Stimulated activated CD4-positive, alpha-beta T cell treated with anti-CD3 and anti-CD28 coated beads, Interleukin-1b, Interleukin-23, amount 100 ng/mL, for 1 hour (primary cell): ENCODE results near the gene RASAL2.
"Not testable (repeated sequence)": the region's sequence is repeated elsewhere in the genome, so short reads cannot be mapped to it uniquely, and the experiment has no call there.

Experiments
- DNase-seq, 2 donors: peaks; one replicate each; pipeline ENCODE4 v3.0.0-alpha.2; 2020; ENCODE audit warnings: low read depth in 2 of 2

RASAL2 gene

DNA sequence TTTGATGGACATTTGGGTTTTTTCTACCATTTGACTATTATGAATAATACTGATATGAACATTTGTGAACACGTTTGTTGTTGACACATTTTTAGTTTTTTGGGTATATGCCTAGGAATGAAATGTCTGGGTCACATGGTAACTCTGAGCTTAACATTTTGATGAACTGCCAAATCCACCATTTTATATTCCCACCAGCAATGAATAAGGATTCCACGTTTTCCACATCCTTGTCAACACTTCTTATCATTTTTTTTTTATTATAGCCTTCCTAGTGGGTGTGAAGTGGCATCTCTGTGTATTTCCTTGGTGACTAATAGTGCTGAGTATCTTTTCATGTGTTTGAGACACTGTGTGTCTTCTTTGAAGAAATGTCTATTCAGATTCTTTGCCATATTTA lies 67.6 kb downstream of the RASAL2 start:
- DNase-seq: no peak

DNA sequence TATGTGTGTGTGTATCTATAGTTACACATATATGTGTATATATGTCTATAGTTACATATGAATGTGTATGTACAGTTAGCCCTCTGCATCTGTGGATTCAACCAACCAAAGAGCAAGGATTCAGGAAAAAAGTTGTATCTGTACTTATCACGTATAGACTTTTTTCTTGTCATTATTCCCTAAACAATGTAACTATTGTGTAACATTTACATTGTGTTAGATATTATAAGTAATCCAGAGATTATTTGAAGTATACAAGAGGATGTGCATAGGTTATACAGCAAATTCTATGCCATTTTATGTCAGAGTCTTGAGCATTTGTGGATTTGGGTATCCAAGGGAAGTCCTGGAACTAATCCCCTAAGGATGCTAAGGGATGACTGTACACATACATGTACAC lies 71.3 kb downstream of the RASAL2 start:
- DNase-seq: no peak

DNA sequence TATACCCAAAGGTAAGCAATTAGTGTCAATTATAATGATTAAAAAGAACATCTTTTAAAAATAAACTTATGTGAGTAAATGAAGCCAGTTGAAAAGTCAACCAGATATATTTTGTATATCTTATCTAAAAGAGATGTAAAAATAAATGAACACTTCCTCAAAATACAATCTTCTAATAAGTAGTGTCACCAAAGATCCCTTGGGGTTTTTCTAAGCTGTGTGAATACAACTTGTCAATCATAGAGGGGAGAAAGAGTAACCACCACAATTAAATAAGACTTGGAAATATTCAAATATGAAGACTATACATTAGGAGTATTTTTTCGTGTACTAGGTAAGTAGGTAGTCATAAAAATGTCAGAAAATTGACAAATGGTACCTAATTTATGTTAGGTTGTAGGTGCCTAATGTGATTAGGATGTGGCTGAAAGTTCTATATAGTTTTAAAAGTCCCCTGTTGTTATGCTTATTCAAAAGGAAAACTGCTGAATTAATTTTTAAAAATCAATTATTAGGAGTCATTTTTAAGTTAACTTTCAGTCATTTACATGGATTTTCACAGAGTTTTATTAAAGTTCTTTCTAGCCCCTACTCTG lies 72.6 kb downstream of the RASAL2 start:
- DNase-seq: no peak

DNA sequence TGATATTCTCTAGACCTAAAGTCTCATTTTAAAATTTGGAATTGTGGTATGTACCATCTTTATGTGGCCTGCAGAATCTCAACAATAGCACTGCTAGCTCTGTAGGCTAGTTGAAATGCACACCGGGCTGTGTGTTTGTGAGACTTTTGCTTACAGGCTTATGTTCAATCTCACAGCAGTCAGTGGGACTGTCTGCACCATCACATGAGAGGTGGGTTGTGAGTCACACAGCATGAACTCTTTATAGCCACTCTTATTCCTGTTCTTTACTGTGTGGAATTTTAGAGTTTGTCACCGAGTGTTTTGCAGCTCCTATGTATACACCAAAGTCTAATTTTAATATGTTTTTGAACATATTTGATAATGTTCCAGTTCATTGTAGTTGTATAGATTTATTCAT lies 74.6 kb downstream of the RASAL2 start:
- no peak for DNase-seq

DNA sequence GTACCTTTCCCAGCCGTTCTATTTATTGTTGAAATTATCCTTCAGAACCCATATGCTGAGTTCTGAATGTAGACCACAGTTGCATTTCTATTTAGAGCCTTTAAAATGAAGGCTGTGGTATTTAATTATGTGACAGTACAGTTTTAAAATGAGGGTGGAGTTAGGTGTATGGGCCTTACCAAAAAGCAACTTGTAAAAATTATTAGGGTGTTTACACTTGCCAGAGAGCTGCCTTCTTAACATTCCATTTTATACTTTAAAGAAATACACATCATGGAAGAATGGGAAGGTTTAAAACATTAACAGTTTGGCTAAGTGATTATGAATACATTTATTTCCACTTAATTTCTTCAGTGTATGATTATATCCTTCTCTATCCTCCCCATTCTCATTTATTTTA lies 75.7 kb downstream of the RASAL2 start:
- DNase-seq: no peak

DNA sequence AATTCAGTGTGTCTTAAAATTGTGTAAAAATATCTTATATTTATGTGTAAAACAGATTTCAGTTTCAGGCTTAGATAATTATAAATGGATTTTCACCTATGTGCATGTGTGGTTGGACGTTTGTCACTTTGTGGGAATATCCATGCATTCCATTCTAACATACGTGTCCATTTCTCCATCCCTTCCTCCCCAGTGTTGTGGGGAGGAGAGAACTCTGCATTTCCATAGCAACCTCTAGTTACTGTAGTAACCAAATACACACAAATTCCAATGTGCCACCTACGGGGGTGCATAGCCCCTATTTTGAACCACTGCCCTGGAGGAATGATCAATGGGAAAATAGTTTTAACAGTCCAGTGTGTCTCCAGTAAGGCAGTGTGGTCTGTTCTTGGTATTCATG lies 79.0 kb downstream of the RASAL2 start:
- no peak for DNase-seq

DNA sequence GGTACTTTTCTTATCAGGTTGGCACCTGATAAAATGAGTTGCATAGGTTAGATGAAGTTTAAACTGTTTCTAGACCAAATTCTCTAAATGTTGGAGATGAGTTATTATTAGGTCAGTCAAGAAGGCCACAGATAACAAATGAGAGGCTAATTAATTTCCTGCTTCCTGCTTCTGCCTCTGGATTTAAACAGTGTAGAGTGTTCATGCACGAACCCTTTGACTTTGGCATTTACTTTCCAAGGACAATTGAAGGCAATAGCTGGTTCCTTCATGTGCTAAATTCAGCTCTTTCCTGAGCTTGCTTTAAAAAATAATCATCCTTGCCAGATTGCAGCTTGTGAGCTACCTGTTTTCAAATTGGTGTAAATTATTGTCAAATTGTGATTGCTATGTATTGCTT lies 80.6 kb downstream of the RASAL2 start:
- DNase-seq: no peak

DNA sequence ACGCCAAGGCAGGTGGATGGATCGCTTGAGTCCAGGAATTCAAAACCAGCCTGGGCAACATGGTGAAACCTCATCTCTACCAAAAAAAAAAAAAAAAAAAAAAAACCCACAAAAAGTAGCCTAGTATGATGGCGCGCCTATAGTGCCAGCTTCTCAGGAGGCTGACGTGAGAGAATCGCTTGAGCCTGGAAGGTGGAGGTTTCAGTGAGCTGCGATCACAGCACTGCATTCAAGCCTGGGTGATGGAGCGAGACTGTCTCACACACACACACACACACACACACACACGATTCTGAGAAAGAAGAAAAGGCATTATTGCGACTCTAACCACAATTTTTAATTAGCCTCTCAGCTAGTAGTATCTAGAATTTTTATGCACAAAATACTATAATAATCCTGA lies 86.5 kb downstream of the RASAL2 start:
- no peak for DNase-seq

DNA sequence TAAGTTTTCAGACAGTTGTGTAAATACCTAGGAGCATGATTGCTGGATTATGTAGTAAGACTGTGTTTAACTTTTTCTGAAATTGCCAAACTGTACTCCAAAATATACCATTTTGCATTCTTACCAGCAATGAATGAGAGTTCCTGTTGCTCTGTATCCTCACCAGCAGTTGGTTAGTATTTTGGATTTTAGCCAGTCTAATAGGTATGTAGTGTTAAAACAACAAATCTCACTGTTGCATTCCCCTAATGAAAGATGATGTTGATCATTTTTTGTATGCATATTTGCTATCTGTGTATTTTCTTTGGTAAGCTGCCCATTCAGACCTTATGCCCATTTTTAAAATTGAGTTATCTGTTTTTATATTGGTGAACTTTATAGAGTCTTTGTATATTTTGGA lies 89.9 kb downstream of the RASAL2 start:
- no peak for DNase-seq

DNA sequence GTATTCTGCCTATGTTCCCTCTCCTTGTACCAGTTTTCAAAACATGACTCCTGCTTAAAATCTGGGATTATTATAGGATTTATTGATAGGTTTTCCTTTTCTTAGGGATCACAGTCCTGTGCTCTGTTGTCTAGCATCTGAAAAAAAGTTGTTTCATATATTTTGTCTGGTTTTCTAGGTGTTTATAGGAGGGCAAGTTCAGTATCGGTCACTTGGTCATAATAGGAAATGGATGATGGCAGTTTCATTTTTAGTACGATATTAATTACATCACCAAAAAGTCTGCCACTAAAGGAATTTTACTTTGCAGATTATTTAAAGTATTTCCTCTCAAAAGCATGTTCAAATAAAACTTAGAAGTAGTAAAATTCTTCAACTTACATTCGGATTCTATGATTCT lies 94.4 kb downstream of the RASAL2 start:
- DNase-seq: no peak

DNA sequence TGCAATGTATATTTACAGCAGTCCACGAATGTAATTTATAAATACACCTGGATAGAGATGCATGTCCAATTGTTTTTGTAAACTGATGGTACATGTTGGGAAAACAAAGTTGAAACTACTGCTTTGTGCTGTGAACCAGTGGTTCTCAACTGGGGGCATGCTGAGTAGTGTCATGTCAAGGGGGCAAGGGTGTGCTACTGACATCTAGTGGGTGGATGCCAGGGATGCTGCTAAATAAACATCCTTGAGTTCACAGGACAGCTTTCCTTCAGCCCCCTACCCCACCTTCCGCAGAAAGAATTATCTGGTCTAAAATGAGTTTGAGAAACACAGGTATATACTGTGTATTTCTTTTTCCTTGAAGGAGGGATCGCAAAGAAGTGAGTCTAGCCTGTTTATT lies 95.9 kb downstream of the RASAL2 start:
- DNase-seq: no peak

DNA sequence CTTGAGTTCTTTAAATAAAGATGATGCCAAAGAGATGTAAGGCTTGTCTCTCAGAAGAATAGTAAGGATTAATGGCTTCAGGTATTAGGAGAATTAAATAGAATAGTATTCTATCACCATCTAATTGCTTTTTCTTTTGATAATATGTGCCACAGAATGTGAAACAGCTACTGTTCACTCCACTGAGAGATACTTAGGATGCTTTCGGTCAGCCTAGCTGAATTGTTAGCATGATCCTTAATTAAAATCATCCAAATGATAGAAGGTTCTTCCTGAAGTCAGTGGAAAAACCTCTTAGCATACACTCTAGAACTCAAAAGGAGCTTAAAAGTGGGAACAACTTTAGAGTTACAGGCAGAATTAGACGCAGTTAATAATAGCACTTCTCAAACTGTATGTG lies 97.0 kb downstream of the RASAL2 start:
- no peak for DNase-seq

DNA sequence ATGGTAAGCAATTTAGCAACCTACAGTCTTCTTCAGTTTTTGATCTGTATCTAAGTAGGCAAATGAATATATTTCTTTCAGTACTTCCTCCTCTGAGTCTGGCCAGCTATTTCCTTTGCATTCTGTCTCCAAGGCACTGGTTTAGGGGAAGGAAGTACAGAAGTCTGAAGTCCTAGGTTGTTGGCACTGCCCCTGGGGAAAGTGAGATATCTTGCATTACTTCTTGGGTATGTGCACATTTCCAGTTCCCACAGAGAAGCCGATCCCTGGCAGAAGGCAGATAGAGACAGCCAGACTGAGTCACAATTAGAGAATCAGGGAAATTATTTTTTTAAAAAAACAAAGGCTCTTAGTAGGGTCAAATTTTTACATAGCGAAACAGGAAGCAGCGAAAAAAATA lies 98.8 kb downstream of the RASAL2 start:
- DNase-seq: no peak

DNA sequence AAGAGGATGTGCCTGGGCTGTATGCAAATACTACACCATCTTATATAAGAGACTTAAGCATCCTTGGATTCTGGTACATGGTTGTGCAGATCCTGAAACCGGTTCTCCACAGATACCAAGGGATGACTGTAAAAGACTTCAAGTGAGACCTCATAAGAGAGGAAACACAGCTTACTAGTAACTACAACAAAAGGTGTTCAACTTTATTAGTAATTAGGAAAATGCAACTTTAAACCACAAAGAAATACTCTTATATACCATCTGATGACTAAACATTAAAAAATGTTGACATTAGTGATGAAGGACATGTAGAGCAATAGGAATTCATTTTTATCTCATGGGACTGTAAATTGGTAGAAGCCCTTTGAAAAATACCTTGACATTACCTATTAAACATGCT lies 102.7 kb downstream of the RASAL2 start:
- DNase-seq: no peak

DNA sequence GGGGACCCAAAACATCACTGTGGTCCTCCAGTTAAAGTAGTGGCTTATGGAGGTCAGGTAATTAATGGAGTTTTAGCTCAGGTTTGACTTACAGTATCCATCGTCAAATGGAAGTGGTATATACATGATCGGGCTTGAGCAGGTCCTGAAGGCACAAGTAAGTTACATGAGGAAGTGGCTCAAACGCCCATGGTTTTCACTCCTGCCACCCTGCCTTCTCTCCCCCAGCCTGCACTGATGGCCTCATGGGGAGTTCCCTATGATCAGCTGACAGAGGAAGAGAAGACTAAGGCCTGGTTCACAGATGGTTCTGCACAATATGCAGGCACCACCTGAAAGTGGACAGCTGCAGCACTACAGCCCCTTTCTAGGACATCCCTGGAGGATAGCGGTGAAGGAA lies 108.2 kb downstream of the RASAL2 start:
- not testable (repeated sequence) for DNase-seq

DNA sequence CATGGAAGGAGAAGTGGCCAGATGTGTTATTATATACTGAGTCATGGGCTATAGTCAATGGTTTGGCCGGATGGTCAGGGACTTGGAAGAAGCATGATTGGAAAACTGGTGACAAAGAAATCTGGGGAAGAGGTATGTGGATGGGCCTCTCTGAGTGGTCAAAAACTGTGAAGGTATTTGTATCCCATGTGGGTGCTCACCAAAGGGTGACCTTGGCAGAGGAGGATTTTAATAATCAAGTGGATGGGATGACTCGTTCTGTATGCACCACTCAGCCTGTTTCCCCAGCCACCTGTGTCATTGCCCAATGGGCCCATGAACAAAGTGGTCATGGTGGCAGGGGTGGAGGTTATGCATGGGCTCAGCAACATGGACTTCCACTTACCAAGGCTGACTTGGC lies 108.6 kb downstream of the RASAL2 start:
- DNase-seq: not testable (repeated sequence)

DNA sequence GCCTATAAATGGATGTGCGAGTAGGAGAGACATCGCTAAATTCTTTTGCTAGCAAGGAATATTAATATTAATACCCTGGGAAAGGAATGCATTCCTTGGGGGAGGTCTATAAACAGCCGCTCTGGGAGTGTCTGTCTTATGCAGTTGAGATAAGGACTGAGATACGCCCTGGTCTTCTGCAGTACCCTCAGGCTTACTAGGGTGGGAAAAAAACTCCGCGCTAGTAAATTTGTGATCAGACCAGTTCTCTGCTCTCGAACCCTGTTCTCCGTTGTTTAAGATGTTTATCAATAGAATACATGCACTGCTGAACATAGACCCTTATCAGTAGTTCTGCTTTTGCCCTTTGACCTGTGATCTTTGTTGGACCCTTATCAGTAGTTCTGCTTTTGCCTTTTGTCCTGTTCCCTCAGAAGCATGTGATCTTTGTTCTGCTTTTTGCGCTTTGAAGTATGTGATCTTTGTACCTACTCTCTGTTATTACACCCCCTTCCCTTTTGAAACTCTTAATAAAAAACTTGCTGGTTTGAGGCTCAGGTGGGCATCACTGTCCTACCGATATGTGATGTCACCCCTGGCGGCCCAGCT lies 114.5 kb downstream of the RASAL2 start:
- not testable (repeated sequence) for DNase-seq

DNA sequence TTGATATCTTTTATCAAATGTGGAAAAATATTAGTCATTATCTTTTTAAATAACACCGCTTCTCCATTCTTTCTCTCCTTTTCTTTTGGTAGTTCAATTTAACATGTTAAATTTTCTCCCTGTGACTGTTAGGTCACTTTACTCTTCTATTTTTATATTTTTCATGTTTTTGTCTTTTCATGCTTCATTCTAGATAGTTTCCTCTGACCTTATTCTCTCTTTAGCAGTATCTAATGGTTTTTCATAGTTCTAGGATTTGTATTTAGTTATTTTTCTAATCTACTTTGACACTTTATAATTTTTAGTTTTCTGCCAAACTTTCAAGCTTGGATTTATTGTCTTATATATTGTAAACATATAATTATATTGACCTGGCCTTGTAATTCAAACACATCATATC lies 116.0 kb downstream of the RASAL2 start:
- no peak for DNase-seq

DNA sequence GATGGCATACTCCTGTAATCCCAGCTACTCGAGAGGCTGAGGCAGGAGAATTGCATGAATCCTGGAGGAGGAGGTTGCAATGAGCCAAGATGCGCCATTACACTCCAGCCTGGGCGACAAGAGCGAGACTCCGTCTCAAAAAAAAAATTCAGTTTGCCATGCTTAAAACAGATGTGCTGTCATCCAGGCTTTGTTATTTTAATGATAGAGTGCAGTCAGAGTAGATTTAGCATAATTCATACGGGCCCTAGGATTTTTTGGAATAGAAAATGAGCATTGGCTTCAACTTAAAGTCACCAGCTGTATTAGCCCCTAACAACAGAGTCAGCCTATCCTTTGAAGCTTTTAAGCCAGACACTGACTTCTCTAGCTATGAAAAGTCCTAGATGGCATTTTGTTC lies 124.6 kb downstream of the RASAL2 start:
- DNase-seq: no peak

DNA sequence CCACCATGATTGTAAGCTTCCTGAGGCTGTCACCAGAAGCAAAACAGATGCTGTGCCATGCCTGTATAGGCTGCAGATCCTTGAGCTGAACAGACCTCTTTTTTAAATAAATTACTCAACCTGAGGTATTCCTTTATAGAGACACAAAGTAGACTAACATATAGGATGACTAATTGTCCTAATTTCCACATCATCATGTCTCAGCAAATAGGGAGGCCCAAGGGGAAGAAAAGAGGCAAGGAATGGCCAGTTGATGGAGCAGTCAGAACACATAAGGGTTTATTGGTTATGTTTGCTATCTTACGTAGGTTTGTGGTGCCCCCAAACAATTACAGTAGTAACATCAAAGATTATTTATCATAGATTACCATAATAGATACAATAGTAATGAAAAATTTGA lies 126.2 kb downstream of the RASAL2 start:
- no peak for DNase-seq

DNA sequence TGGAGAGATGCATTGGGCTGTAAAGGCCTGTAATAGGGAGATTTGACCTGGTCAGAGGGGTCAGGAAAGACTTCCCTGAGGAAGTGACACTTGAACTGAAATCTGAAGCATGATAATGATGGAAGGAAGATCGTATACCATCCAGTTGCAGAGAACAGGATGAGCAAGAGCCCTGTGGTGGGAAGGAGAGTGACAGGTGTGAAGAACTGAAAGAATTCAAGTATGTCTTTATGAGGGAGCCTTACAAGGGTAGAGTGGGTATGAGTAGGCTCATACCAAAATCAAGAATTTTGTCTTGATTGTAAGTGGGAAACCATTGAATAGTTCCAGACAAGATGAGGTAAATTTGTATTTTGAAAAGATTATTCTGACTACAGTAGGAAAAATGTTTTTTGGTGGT lies 129.4 kb downstream of the RASAL2 start:
- DNase-seq: no peak

DNA sequence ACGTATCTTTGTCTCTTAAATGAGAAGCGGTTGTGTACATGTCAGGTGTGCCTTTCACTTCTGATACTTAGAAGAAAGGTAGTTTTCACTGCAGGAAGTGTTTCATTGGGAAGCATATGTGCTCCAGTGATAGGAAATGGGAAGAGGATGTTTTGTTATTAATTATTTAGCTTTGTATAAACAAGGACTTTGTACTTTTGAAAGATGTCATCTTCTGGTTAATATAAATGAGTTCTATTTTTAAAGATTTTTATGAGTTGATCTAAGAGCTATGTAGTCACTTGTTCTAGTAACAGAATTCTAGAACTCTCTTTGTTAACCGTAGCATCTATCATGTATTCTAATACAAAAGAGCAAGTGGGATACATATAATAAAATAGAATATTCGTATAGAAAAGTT lies 130.5 kb downstream of the RASAL2 start:
- no peak for DNase-seq

DNA sequence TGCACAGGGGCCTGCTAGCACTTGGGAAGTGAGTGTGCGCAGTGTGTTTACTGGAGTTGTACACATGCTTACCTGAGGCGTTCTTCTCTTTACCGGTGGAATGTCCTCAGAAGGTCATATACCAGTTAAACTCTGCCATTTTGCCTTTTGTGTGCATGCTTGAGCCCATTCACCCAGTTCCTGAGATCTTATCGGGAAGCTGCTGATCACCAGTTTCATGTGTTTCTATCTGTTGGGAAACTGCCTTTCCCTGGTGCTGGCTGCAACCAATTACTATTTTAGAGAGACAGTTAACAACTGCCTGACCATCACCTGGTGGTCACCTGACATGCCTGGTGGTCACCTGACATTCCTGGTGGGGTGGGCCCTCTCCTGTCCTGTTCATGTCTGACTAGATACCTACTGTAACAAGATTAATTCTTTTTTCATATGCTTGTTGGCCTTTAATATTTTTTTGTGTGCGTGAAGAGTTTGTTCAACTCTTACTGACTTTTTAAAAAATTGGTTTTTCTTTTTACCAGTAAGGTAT lies 137.0 kb downstream of the RASAL2 start:
- no peak for DNase-seq

DNA sequence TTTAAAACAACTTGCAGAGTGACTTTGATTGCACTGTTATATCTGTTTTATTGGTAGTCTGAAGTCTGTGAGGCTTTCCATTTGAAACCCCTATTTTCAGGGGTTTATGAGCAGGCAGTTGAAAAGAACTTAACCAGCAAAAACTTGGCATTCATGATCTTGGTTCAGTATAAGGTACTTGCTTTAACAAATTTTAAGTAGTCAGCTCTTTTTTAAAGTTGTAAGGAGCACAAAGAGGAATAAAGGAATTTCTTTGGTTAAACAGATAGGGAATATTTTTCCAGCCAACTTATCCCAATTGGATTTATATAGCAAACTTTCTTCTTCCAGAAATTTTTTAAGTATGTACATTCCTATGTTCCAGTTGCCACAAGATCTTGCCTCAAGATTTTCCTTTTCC lies 138.2 kb downstream of the RASAL2 start:
- DNase-seq: no peak
